Measurements from ENCODE around the gene CYP3A4. TPM values are rescaled to one million over a fixed set of nuclear protein-coding genes. Genes with fewer than 3 reads are reported as not detected.
A peak's percentile ranks its signal among the peaks of the same experiment; 100 is the strongest.

The CYP3A4 gene
- total and polyA plus RNA-seq, 9 of the 15 experiments (the other 6 are each of a cell fraction or from before 2014, with no cell fraction given): 0.07 to 0.08 TPM; not detected in 7

DNA sequence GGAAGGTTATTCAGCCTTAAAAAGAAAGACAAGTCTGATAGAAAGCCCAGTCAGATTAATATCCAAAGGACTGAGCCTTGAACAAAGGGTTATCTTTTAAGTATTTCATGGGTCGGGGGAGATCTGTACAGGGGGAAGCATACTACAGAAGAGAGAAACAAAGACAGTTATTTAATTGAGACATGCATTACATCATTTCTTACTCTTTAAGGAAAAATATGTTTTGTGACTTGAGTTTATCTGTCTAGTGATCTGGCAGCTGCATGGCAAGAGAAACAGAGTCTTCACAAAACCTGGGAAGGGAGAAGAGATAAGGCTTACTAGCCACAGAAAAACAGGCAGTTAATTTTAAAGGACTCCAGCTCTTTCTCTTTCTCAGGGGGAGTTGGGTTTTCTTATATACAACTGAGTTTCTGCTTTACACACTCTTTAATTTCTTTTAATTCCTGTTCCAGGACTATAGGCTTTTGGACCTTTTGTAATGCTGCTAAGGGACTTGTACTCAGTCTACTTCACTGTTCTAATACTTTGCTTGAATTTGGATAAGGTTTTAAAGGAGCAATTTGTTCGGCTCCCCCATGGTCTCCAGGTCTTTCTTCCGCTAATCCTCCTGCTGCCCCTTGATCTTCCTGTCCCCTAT lies 23.0 kb upstream of the CYP3A4 start (continued):
- TF ChIP-seq, protein P1, sequence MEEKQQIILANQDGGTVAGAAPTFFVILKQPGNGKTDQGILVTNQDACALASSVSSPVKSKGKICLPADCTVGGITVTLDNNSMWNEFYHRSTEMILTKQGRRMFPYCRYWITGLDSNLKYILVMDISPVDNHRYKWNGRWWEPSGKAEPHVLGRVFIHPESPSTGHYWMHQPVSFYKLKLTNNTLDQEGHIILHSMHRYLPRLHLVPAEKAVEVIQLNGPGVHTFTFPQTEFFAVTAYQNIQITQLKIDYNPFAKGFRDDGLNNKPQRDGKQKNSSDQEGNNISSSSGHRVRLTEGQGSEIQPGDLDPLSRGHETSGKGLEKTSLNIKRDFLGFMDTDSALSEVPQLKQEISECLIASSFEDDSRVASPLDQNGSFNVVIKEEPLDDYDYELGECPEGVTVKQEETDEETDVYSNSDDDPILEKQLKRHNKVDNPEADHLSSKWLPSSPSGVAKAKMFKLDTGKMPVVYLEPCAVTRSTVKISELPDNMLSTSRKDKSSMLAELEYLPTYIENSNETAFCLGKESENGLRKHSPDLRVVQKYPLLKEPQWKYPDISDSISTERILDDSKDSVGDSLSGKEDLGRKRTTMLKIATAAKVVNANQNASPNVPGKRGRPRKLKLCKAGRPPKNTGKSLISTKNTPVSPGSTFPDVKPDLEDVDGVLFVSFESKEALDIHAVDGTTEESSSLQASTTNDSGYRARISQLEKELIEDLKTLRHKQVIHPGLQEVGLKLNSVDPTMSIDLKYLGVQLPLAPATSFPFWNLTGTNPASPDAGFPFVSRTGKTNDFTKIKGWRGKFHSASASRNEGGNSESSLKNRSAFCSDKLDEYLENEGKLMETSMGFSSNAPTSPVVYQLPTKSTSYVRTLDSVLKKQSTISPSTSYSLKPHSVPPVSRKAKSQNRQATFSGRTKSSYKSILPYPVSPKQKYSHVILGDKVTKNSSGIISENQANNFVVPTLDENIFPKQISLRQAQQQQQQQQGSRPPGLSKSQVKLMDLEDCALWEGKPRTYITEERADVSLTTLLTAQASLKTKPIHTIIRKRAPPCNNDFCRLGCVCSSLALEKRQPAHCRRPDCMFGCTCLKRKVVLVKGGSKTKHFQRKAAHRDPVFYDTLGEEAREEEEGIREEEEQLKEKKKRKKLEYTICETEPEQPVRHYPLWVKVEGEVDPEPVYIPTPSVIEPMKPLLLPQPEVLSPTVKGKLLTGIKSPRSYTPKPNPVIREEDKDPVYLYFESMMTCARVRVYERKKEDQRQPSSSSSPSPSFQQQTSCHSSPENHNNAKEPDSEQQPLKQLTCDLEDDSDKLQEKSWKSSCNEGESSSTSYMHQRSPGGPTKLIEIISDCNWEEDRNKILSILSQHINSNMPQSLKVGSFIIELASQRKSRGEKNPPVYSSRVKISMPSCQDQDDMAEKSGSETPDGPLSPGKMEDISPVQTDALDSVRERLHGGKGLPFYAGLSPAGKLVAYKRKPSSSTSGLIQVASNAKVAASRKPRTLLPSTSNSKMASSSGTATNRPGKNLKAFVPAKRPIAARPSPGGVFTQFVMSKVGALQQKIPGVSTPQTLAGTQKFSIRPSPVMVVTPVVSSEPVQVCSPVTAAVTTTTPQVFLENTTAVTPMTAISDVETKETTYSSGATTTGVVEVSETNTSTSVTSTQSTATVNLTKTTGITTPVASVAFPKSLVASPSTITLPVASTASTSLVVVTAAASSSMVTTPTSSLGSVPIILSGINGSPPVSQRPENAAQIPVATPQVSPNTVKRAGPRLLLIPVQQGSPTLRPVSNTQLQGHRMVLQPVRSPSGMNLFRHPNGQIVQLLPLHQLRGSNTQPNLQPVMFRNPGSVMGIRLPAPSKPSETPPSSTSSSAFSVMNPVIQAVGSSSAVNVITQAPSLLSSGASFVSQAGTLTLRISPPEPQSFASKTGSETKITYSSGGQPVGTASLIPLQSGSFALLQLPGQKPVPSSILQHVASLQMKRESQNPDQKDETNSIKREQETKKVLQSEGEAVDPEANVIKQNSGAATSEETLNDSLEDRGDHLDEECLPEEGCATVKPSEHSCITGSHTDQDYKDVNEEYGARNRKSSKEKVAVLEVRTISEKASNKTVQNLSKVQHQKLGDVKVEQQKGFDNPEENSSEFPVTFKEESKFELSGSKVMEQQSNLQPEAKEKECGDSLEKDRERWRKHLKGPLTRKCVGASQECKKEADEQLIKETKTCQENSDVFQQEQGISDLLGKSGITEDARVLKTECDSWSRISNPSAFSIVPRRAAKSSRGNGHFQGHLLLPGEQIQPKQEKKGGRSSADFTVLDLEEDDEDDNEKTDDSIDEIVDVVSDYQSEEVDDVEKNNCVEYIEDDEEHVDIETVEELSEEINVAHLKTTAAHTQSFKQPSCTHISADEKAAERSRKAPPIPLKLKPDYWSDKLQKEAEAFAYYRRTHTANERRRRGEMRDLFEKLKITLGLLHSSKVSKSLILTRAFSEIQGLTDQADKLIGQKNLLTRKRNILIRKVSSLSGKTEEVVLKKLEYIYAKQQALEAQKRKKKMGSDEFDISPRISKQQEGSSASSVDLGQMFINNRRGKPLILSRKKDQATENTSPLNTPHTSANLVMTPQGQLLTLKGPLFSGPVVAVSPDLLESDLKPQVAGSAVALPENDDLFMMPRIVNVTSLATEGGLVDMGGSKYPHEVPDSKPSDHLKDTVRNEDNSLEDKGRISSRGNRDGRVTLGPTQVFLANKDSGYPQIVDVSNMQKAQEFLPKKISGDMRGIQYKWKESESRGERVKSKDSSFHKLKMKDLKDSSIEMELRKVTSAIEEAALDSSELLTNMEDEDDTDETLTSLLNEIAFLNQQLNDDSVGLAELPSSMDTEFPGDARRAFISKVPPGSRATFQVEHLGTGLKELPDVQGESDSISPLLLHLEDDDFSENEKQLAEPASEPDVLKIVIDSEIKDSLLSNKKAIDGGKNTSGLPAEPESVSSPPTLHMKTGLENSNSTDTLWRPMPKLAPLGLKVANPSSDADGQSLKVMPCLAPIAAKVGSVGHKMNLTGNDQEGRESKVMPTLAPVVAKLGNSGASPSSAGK (IDR thresholded peaks at IDR 0.05): no peak
- TF ChIP-seq CREB1 (IDR thresholded peaks at IDR 0.05): no peak
- TF ChIP-seq CREB1 (CRISPR knock-in tag; IDR thresholded peaks at IDR 0.05): no peak
- no peak for TF ChIP-seq PTBP1 (IDR thresholded peaks at IDR 0.05; ENCODE audit: low read depth, low read length)
- TF ChIP-seq, protein P2, sequence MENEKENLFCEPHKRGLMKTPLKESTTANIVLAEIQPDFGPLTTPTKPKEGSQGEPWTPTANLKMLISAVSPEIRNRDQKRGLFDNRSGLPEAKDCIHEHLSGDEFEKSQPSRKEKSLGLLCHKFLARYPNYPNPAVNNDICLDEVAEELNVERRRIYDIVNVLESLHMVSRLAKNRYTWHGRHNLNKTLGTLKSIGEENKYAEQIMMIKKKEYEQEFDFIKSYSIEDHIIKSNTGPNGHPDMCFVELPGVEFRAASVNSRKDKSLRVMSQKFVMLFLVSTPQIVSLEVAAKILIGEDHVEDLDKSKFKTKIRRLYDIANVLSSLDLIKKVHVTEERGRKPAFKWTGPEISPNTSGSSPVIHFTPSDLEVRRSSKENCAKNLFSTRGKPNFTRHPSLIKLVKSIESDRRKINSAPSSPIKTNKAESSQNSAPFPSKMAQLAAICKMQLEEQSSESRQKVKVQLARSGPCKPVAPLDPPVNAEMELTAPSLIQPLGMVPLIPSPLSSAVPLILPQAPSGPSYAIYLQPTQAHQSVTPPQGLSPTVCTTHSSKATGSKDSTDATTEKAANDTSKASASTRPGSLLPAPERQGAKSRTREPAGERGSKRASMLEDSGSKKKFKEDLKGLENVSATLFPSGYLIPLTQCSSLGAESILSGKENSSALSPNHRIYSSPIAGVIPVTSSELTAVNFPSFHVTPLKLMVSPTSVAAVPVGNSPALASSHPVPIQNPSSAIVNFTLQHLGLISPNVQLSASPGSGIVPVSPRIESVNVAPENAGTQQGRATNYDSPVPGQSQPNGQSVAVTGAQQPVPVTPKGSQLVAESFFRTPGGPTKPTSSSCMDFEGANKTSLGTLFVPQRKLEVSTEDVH (IDR thresholded peaks at IDR 0.05; ENCODE audit: low read depth, partially characterized antibody): no peak
- TF ChIP-seq, protein P3, sequence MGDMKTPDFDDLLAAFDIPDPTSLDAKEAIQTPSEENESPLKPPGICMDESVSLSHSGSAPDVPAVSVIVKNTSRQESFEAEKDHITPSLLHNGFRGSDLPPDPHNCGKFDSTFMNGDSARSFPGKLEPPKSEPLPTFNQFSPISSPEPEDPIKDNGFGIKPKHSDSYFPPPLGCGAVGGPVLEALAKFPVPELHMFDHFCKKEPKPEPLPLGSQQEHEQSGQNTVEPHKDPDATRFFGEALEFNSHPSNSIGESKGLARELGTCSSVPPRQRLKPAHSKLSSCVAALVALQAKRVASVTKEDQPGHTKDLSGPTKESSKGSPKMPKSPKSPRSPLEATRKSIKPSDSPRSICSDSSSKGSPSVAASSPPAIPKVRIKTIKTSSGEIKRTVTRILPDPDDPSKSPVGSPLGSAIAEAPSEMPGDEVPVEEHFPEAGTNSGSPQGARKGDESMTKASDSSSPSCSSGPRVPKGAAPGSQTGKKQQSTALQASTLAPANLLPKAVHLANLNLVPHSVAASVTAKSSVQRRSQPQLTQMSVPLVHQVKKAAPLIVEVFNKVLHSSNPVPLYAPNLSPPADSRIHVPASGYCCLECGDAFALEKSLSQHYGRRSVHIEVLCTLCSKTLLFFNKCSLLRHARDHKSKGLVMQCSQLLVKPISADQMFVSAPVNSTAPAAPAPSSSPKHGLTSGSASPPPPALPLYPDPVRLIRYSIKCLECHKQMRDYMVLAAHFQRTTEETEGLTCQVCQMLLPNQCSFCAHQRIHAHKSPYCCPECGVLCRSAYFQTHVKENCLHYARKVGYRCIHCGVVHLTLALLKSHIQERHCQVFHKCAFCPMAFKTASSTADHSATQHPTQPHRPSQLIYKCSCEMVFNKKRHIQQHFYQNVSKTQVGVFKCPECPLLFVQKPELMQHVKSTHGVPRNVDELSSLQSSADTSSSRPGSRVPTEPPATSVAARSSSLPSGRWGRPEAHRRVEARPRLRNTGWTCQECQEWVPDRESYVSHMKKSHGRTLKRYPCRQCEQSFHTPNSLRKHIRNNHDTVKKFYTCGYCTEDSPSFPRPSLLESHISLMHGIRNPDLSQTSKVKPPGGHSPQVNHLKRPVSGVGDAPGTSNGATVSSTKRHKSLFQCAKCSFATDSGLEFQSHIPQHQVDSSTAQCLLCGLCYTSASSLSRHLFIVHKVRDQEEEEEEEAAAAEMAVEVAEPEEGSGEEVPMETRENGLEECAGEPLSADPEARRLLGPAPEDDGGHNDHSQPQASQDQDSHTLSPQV (IDR thresholded peaks at IDR 0.05): peak; percentile 76; the same call in 1 of the 2 replicates

All from K562 (cell line).